GM06990 (cell line): ENCODE measurements around the gene LSM6.

Source experiments
- DNase-seq: peaks from one replicate; pipeline ENCODE4 v3.0.0-alpha.2; 2011; ENCODE audit not compliant: insufficient read length; ENCODE audit errors: extremely low read depth
- H3K27me3 ChIP-seq: replicated peaks from 2 replicates; pipeline ENCODE4 v1.6.0; 2011; ENCODE audit warnings: low read length; ENCODE audit not compliant: control insufficient read depth, insufficient read depth
- H3K36me3 ChIP-seq: 2 replicates; pipeline ENCODE4 v1.5.1; 2011; ENCODE audit warnings: low read length; ENCODE audit not compliant: control insufficient read depth, insufficient read depth
- H3K4me3 ChIP-seq: replicated peaks from 2 replicates; pipeline ENCODE4 v1.5.1; 2011; ENCODE audit warnings: low read depth, mild to moderate bottlenecking, control low read depth, low read length
- CTCF ChIP-seq: IDR thresholded peaks from 2 replicates; pipeline ENCODE4 v1.5.1; 2011; ENCODE audit warnings: low read length, control low read depth, mild to moderate bottlenecking, inconsistent platforms; ENCODE audit not compliant: insufficient read depth, poor library complexity, severe bottlenecking

Gene LSM6

GRCh38 chr4:146158036-146158745 is 17.3 kb upstream of the LSM6 start:
- no peaks in the 10 kb centered on the region for H3K36me3 ChIP-seq
- H3K27me3 ChIP-seq, result no peaks in the 10 kb centered on the region
- no peak for TF ChIP-seq CTCF
- H3K4me3 ChIP-seq, result no peak overlapping the region
- DNase-seq, result no peak

GRCh38 chr4:146159384-146160058 is 16.0 kb upstream of the LSM6 start:
- Histone ChIP-seq H3K4me3 (no peak overlapping the region), H3K27me3 (no peaks in the 10 kb centered on the region), H3K36me3 (no peaks in the 10 kb centered on the region)
- DNase-seq, result peak; percentile 25
- no peak for TF ChIP-seq CTCF

- H3K36me3 ChIP-seq, result no peaks in the 10 kb centered on the region
- H3K4me3 ChIP-seq, result no peak overlapping the region
- no peak for TF ChIP-seq CTCF
- DNase-seq, result no peak
- H3K27me3 ChIP-seq, result no peaks in the 10 kb centered on the region
These were observed 14.3 kb upstream of the LSM6 start for GRCh38 chr4:146161243-146161642.

- H3K27me3 ChIP-seq, result no peaks in the 10 kb centered on the region
- no peaks in the 10 kb centered on the region for H3K36me3 ChIP-seq
- no peak for TF ChIP-seq CTCF
- no peak for DNase-seq
- H3K4me3 ChIP-seq, result no peak overlapping the region
These were observed 10.3 kb upstream of the LSM6 start for GRCh38 chr4:146165221-146165620.

- H3K4me3 ChIP-seq, result no peak overlapping the region
- no peak for TF ChIP-seq CTCF
- H3K27me3 ChIP-seq, result no peaks in the 10 kb centered on the region
- DNase-seq, result no peak
- H3K36me3 ChIP-seq, result no peaks in the 10 kb centered on the region
These were observed 9.7 kb upstream of the LSM6 start for GRCh38 chr4:146165840-146166239.

- no peak for DNase-seq
- Histone ChIP-seq H3K27me3 (no peaks in the 10 kb centered on the region), H3K4me3 (no peak overlapping the region), H3K36me3 (no peaks in the 10 kb centered on the region)
- TF ChIP-seq CTCF, result no peak
These were observed 5.4 kb upstream of the LSM6 start for GRCh38 chr4:146170149-146170548.
